CD4-positive, alpha-beta T cell treated with Interleukin-15 for 4 hours (primary cell): ENCODE data around the gene HSD17B8.

Source experiments
- DNase-seq: peaks from one replicate; pipeline ENCODE4 v3.0.0-alpha.2; 2020; ENCODE audit warnings: low spot score

The HSD17B8 gene

DNA sequence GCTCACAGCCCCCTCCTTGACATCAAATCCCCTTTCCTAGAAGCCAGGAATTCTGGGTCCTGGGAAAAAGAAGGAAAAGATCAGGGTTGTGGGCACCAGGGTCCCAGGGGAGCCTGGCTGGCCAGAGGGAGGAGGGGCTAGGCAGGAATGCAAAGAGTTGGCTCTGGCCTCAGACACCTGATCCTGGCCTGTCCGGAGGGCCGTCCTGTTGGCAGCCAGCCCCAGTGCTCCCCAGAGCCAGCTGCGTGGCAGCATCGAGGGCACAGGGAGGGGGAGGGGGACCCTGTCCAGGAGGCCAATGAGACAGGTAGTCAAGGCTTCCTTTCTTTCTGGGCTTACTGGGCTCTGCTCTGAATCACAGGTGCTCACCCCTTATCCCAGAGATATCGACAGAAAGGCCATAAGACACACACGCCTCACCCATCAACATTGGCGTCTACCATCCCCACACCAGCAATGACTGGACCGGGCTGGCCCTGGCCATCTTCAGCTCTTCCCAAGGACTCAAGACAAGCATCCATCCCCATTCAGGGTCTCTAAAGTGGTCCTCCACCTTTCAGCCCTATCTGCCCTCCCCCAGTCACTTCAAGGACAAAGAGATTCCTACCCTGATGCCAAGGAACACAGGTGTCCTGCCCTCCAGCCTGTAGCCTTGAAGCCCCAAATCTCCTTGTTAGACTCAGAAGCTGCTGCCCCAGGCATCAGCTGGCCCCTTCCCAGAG is 12.9 kb upstream of the HSD17B8 start:
- no peak for DNase-seq

- no peak for DNase-seq
Measured at GRCh38 chr6:33192105-33192646, 12.3 kb upstream of the HSD17B8 start, which contains the start of gene COL11A2. Gene COL11A2, minus strand, starts transcription at chr6:33192467. Its CDS starts 227 bp downstream, at chr6:33192240.

DNA sequence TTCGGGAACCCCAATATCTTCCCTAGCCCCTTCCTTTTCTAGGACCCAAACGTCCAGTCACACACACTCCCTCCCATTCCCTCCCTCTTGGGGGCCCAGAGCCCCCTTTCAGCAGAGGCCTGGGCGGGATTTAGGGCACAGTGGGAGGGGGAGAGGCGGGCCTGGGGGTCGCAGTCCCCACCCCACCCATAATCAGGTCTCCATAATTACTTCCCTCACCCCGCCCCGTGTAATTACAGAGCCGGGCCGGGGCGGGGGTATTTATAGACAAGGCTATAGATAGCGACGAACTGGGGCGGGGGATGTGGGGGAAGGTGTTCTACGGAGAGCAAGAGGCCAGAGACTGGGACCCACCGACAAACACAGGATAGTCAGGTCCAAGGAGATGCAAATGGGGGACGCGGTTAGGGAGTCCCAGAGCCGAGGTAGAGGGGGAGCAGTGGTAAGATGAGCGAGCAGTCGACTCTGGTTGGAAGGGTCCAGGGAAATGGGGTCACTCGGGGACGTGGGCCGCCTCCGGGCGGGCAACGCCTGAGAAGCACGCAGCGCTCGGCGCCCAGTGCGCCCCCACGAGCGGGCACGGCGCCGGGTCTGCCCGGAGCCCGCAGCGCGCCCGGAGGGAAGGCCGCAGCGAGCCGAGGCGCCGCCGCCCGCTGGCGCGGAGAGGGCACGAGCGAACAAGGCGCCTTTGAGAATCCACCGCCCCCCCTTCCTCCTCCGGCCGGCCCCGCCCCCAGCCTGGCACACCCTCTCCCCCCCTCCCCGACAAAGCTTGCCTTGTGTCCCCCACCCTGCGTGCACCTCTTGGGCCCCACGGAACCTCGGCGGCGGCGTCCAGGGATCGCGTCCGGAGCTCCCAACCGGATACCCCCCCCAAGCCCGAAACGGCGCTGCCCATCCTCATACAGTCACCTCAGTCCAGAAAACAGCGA is 11.5 kb upstream of the HSD17B8 start:
- no peak for DNase-seq

- DNase-seq: no peak
Measured at GRCh38 chr6:33193619-33194018, 10.8 kb upstream of the HSD17B8 start.

DNA sequence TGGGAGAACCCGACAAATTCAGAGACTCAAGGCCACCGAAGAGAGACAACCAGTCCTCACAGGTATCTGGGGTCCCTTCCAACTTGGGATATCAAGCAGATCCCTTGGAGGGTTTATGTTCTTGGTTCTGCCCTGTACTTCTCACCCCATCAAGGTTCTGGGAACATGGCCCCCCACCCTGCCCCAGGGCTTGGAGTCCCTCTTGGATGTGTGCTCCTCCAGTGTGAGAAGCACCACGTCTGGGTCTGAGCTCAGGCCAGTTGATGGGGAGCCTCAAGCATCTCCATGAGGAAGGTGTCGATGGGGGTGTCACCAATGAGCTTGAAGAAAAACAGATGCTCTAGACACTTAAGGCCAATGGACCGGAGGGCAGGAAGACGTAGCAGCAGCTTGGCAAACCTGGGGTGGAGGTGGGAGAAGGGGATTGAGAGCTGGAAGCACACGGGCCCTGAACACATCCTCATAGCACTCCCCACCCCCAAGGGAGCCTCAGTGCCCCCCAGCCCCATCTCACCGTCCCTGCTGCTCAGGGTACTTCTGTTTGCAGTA is 9.9 kb upstream of the HSD17B8 start:
- no peak for DNase-seq

GRCh38 chr6:33195304-33196165 is 8.9 kb upstream of the HSD17B8 start:
- DNase-seq: no peak

GRCh38 chr6:33197431-33198048 is 6.9 kb upstream of the HSD17B8 start:
- DNase-seq: peak; percentile 57

GRCh38 chr6:33198159-33198852 is 6.1 kb upstream of the HSD17B8 start:
- DNase-seq: no peak

DNA sequence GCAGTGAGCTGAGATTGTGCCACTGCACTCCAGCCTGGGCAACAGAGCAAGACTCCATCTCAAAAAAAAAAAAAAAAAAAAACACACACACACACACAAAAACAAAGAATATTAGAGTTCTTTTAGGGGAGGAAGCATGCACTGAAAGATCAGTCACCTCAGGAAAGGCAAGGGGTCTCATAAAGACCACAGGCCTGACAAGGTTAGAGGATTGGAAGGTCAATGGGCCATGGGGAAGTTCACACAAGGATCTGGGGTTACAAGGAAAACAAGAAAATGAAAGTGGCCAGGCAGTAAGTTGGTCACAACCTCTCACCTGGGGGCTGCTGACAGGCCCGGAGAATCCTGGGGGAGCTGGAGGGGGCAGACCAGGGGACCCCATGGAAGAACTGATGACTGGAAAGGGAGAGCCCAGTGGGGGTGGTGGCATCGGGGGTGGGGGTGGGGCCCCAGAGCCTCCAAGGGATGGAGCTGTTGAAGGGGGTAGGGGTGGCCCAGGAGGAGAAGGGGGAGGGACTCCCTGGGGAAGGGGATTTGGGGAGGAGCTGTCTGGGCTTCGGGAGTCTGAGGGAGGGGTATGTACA is 5.5 kb upstream of the HSD17B8 start:
- DNase-seq: no peak

DNA sequence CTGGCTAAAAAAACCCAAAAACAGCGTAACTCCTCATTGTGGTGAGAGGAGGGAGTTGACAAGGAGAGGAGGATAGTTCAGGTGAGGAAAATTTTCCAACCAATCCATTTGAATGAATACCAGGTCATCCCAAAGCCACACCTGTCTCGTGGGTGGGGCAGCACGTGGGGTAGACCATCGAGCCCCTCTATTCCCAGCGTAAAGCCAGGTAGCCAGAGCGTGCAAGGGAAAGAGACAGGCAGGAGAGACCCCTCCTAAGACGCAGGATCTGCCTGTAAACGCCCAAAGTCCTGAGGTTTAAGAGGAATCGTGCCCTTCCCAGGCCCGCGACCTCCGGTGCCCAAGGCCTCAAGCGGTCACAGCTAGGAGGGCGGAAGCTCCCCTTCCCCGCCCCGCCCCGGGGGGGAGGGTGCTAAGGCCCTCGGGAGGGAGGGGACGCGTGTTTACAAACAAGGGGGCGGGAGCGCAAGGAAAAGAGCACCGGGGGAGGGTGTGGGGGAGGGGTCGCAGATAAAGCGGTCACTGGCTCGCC is 4.7 kb upstream of the HSD17B8 start:
- peak; percentile 64 for DNase-seq

DNA sequence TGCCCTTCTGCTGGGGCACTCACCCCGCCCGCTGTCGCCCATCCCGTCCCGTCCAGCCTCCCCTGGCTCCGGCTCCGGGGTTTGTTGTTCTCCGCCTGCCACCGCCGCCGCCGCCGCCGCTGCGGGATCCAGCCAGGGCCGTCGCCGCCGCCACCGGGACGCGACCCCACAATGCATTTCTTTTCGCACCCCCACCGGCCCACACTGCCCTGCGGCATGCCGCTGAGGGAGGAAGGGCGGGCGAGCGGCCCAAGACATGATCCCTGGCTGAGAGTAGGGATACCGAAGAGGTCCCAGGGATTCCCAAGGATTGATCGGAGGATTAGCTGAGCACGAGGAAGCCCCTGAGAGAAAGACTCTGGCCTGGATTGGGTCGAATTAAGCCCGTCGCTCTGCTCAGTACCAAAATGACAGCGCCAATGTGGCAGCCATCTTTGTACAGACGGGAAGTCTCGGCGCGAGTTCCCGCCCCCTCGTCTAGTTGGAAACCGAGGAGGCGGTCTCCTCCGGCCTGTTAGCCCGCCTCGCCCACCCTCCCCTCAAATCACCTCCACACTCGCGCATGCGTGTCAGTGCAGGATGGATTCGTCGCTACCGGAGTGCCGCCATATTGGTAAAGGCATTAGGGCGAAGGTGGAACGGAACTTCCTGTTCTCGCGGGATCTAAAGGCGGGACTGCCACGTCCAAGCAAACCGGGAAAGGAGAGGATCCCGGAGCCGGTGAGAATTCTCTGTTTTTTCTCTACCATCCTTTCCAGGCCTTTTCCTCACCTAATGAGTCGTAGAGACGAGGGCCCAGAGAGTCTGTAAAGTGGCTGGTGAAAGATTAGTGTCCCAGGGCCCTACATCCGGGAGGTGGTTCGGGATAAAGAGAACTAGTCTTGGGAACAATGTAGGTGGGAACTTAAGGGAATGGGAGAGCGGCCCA is 4.0 kb upstream of the HSD17B8 start, which contains the start of the genes RXRB and SLC39A7:
Gene RXRB, minus strand, starts transcription at position 447 of the 928 bp plus-strand sequence. Its CDS starts 189 bp downstream, at position 258.
Gene SLC39A7, plus strand, starts transcription at position 649 of the 928 bp plus-strand sequence. CDS start 379 bp downstream, outside the sequence.
- DNase-seq: peak; percentile 100

DNA sequence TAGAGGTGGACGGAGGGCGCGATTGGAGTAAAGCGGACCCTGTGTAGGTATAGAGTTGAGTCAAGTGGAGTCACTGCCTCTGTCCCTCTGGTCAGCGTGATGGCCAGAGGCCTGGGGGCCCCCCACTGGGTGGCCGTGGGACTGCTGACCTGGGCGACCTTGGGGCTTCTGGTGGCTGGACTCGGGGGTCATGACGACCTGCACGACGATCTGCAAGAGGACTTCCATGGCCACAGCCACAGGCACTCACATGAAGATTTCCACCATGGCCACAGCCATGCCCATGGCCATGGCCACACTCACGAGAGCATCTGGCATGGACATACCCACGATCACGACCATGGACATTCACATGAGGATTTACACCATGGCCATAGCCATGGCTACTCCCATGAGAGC is 3.3 kb upstream of the HSD17B8 start:
- DNase-seq: no peak

DNA sequence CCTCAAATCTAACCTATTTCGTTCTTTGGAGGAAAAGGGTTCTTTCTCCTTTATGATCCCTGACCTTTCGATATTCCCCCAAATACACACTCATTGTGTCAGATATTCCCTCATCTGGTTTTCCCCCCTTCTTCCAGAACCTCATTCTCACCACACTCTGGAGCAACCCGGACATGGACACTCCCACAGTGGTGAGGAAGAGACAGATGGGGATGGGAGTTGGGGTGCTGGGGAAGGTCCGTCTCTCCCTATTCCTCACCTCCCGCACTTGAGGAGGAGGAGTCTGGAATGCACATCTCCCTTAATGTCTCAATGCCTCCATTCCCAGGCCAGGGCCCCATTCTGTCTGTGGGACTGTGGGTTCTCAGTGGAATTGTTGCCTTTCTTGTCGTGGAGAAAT is 2.5 kb upstream of the HSD17B8 start:
- no peak for DNase-seq

DNA sequence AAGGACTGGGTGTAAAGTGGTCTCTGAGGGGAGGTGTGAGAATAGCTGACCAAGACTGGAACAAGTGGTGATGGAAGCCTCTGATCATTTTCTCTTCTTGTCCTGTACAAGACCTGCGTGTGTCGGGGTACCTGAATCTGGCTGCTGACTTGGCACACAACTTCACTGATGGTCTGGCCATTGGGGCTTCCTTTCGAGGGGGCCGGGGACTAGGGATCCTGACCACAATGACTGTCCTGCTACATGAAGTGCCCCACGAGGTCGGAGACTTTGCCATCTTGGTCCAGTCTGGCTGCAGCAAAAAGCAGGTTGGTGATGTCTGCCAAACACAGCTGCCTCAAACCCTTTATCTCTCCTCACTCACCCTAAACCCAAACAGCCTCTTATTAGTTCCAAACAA is 1.7 kb upstream of the HSD17B8 start:
- DNase-seq: no peak

DNA sequence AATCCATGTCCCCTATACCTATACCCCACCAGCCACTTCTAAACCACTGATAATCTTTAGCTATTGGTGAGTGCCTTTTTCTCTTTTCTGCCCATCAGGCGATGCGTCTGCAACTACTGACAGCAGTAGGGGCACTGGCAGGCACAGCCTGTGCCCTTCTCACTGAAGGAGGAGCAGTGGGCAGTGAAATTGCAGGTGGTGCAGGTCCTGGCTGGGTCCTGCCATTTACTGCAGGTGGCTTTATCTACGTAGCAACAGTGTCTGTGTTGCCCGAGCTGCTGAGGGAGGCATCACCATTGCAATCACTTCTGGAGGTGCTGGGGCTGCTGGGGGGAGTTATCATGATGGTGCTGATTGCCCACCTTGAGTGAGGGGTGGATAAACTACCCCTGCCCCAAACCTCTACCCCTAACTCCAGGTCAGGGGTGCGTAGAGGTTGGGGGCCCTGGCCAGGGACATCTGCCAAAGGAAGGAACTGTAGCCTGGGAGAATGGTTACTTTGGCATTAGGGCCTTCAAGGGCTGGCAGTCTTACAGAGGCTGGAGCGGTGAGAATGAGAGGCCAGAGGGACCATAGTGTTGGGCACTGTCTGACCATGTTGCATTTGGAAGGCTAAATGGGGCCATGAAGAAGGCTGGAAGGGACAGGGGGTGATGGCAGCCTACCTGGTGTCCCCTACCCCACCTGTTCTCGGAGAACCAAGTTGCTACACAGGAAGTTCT is 851 bp upstream of the HSD17B8 start:
- DNase-seq: no peak

DNA sequence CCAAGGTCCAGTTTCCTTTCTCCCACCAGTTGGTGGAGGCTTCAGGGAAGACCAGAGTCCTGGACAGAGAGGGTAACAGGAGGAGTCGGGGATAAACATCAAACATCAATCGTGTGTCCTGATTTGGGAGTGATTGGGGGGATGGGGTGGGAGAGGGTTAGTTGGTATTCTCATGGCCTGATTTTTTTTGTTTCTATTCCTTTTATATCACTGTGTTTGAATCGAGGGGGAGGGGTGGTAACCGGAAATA is 365 bp upstream of the HSD17B8 start:
- no peak for DNase-seq

GRCh38 chr6:33205191-33206026 is 954 bp downstream of the HSD17B8 start:
- peak; percentile 41 for DNase-seq
